Effector memory CD4-positive, alpha-beta T cell (primary cell): ENCODE data around the gene KLC1.
A peak's percentile ranks its signal among the peaks of the same experiment; 100 is the strongest.

ENCODE experiments used
- DNase-seq, 3 donors: peaks; one replicate each; pipeline ENCODE4 v3.0.0-alpha.2; 2020
- H3K27ac ChIP-seq: 2 replicates; pipeline ENCODE4 v1.7.0; 2013; ENCODE audit warnings: mild to moderate bottlenecking, low read length, moderate library complexity; ENCODE audit not compliant: insufficient read depth, poor library complexity, severe bottlenecking
- H3K27me3 ChIP-seq: replicated peaks from 2 replicates; pipeline ENCODE4 v1.7.0; 2013; ENCODE audit warnings: mild to moderate bottlenecking, low read length; ENCODE audit not compliant: insufficient read depth, control insufficient read depth, poor library complexity, severe bottlenecking
- H3K36me3 ChIP-seq: 2 replicates; pipeline ENCODE4 v1.7.0; 2013; ENCODE audit warnings: mild to moderate bottlenecking, low read length, moderate library complexity; ENCODE audit not compliant: control insufficient read depth, insufficient read depth
- H3K4me1 ChIP-seq: 2 replicates; pipeline ENCODE4 v1.7.0; 2013; ENCODE audit warnings: low read length, mild to moderate bottlenecking; ENCODE audit not compliant: control insufficient read depth, insufficient read depth, poor library complexity, severe bottlenecking
- H3K4me3 ChIP-seq: 2 replicates; pipeline ENCODE4 v1.7.0; 2013; ENCODE audit warnings: low read length, low read depth, mild to moderate bottlenecking; ENCODE audit not compliant: insufficient read depth, poor library complexity, severe bottlenecking
- H3K9me3 ChIP-seq: 2 replicates; pipeline ENCODE4 v1.7.0; 2013; ENCODE audit warnings: mild to moderate bottlenecking, low read length, moderate library complexity; ENCODE audit not compliant: control insufficient read depth

KLC1 gene

GRCh38 chr14:103716091-103716801, 87.2 kb downstream of the KLC1 start:
- H3K4me1 ChIP-seq, result peaks cover 9% of the 10 kb centered on the region
- H3K9me3 ChIP-seq, result no peaks in the 10 kb centered on the region
- peak overlapping the region; percentile 37 for H3K27ac ChIP-seq
- H3K4me3 ChIP-seq, result peak overlapping the region; percentile 66
- DNase-seq, result no peak
- no peaks in the 10 kb centered on the region for H3K36me3 ChIP-seq
- H3K27me3 ChIP-seq, result no peaks in the 10 kb centered on the region

- H3K36me3 ChIP-seq, result no peaks in the 10 kb centered on the region
- H3K9me3 ChIP-seq, result no peaks in the 10 kb centered on the region
- peak overlapping the region; percentile 66 for H3K4me3 ChIP-seq
- DNase-seq, result no peak
- H3K27me3 ChIP-seq, result no peaks in the 10 kb centered on the region
- H3K4me1 ChIP-seq, result peaks cover 9% of the 10 kb centered on the region
- no peak overlapping the region for H3K27ac ChIP-seq
Observed at GRCh38 chr14:103716899-103717411, 87.9 kb downstream of the KLC1 start.

GRCh38 chr14:103718572-103718971, 89.6 kb downstream of the KLC1 start:
- no peak for DNase-seq
- H3K36me3 ChIP-seq, result no peaks in the 10 kb centered on the region
- no peaks in the 10 kb centered on the region for H3K9me3 ChIP-seq
- no peaks in the 10 kb centered on the region for H3K27me3 ChIP-seq
- no peak overlapping the region for H3K4me3 ChIP-seq
- peaks cover 9% of the 10 kb centered on the region for H3K4me1 ChIP-seq
- no peak overlapping the region for H3K27ac ChIP-seq

- H3K4me3 ChIP-seq, result no peak overlapping the region
- DNase-seq, result no peak
- H3K36me3 ChIP-seq, result no peaks in the 10 kb centered on the region
- H3K27ac ChIP-seq, result no peak overlapping the region
- no peaks in the 10 kb centered on the region for H3K27me3 ChIP-seq
- peaks cover 9% of the 10 kb centered on the region for H3K4me1 ChIP-seq
- H3K9me3 ChIP-seq, result no peaks in the 10 kb centered on the region
Observed at GRCh38 chr14:103719751-103720150, 90.7 kb downstream of the KLC1 start.

- H3K27ac ChIP-seq, result no peak overlapping the region
- no peak overlapping the region for H3K4me3 ChIP-seq
- H3K9me3 ChIP-seq, result no peaks in the 10 kb centered on the region
- peaks cover 5% of the 10 kb centered on the region for H3K4me1 ChIP-seq
- H3K27me3 ChIP-seq, result no peaks in the 10 kb centered on the region
- DNase-seq, result no peak
- no peaks in the 10 kb centered on the region for H3K36me3 ChIP-seq
Observed at GRCh38 chr14:103721334-103722120, 92.5 kb downstream of the KLC1 start.

- no peak overlapping the region for H3K27ac ChIP-seq
- no peaks in the 10 kb centered on the region for H3K9me3 ChIP-seq
- H3K27me3 ChIP-seq, result no peaks in the 10 kb centered on the region
- H3K4me3 ChIP-seq, result no peak overlapping the region
- no peaks in the 10 kb centered on the region for H3K4me1 ChIP-seq
- DNase-seq, result no peak
- H3K36me3 ChIP-seq, result peaks cover 11% of the 10 kb centered on the region
Observed at GRCh38 chr14:103723748-103724081, 94.7 kb downstream of the KLC1 start.

- Histone ChIP-seq H3K4me1 (no peaks in the 10 kb centered on the region), H3K27ac (no peak overlapping the region), H3K36me3 (peaks cover 15% of the 10 kb centered on the region), H3K27me3 (no peaks in the 10 kb centered on the region), H3K9me3 (no peaks in the 10 kb centered on the region), H3K4me3 (no peak overlapping the region)
- DNase-seq, result no peak
Observed at GRCh38 chr14:103724116-103724515, 95.1 kb downstream of the KLC1 start.

- DNase-seq, result no peak
- Histone ChIP-seq H3K9me3 (no peaks in the 10 kb centered on the region), H3K4me1 (no peaks in the 10 kb centered on the region), H3K27me3 (no peaks in the 10 kb centered on the region), H3K36me3 (peaks cover 19% of the 10 kb centered on the region), H3K27ac (no peak overlapping the region), H3K4me3 (no peak overlapping the region)
Observed at GRCh38 chr14:103725001-103725682, 96.1 kb downstream of the KLC1 start.

GRCh38 chr14:103725739-103726395, 96.9 kb downstream of the KLC1 start:
- Histone ChIP-seq H3K9me3 (no peaks in the 10 kb centered on the region), H3K27ac (no peak overlapping the region), H3K27me3 (no peaks in the 10 kb centered on the region), H3K4me3 (no peak overlapping the region), H3K36me3 (peaks cover 19% of the 10 kb centered on the region), H3K4me1 (no peaks in the 10 kb centered on the region)
- no peak for DNase-seq
